HT1080 (cell line): Measurements from ENCODE around the gene TDRKH. TPM values are rescaled to one million over a fixed set of nuclear protein-coding genes. Genes with fewer than 3 reads are reported as not detected.

ENCODE experiments used
- small RNA-seq: library from RNA; depleted of rRNA; stranded (forward); fragments of <200 nt; gene quantifications from one replicate; pipeline ENCODE3, GENCODE V24; 2014
- total RNA-seq: library from RNA; depleted of rRNA; stranded (reverse); fragments of >200 nt; shearing (Covaris generic); gene quantifications from 2 replicates; pipeline ENCODE4 v1.2.3, GENCODE V29; 2014; rRNA removed

TDRKH gene
- total RNA-seq, 1 experiment from 2014 or later = 1.9 TPM

Small RNA genes lying within 50 kb of the gene (small RNA-seq; reads per million reads assigned to genes)
- not detected for gene RNU6-662P

Other genes with a start within 250 kb of the TDRKH start
- 15.2 and 21.1 TPM in 2 replicates for gene SNX27, start 178.4 kb downstream of the TDRKH start, total RNA-seq
- not detected in 2 replicates for gene CELF3, start 73.7 kb downstream of the TDRKH start, total RNA-seq
- not detected in 2 replicates for gene RIIAD1, start 69.0 kb downstream of the TDRKH start, total RNA-seq
- gene MRPL9, start 27.0 kb downstream of the TDRKH start, total RNA-seq = 112 and 136 TPM in 2 replicates
- not detected in 2 replicates for gene LINGO4, start 14.9 kb upstream of the TDRKH start, total RNA-seq
- 0.03 TPM in 1 of 2 replicates, not detected in the other for gene RORC, start 41.3 kb upstream of the TDRKH start, total RNA-seq
- gene C2CD4D, start 49.3 kb upstream of the TDRKH start, total RNA-seq = not detected in 2 replicates
- not detected in 2 replicates for gene THEM5, start 63.2 kb upstream of the TDRKH start, total RNA-seq
- gene THEM4, start 119.0 kb upstream of the TDRKH start, total RNA-seq = 10.0 and 11.8 TPM in 2 replicates
- gene S100A10, start 203.4 kb upstream of the TDRKH start, total RNA-seq = 218 and 367 TPM in 2 replicates
- gene S100A11, start 246.5 kb upstream of the TDRKH start, total RNA-seq = 301 and 528 TPM in 2 replicates